ENCODE measurements around the gene ATXN7L1. TPM values are rescaled to one million over a fixed set of nuclear protein-coding genes. Genes with fewer than 3 reads are reported as not detected.
A peak's percentile ranks its signal among the peaks of the same experiment; 100 is the strongest.

Gene ATXN7L1
- total RNA-seq, 1 experiment from 2014 or later = 24.3 TPM

DNA sequence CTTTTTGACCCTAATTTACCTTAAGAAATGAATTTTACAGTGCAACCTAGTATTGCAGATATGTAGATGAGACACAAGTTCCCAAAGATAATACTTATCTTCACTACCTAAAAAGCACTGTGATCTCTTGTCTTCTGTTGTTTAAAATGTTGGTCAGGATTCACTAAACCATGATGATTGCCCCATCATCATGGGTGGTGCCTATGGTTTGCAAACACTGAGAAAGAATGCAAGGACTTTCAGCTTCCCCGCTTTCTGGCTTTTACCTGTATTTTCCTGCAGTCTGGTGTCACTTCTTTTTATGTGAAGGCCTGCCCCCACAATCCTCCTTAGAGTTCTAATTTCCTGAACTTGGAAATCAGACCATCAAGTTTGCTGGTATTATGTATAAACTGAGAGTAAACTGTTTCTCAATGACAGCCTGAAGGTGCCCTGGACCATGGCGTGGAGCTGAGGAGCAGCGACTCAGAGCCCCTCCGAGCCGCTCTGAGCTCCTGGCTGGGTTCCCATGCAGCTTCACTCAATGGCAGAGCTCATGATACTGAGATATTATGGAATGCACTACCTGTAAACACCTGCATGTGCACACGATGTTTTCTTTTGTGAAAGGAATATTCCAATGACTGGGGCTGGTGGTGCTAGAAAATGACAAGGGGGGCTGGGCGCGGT lies 176.7 kb downstream of the ATXN7L1 start:
- TF ChIP-seq, protein P1, sequence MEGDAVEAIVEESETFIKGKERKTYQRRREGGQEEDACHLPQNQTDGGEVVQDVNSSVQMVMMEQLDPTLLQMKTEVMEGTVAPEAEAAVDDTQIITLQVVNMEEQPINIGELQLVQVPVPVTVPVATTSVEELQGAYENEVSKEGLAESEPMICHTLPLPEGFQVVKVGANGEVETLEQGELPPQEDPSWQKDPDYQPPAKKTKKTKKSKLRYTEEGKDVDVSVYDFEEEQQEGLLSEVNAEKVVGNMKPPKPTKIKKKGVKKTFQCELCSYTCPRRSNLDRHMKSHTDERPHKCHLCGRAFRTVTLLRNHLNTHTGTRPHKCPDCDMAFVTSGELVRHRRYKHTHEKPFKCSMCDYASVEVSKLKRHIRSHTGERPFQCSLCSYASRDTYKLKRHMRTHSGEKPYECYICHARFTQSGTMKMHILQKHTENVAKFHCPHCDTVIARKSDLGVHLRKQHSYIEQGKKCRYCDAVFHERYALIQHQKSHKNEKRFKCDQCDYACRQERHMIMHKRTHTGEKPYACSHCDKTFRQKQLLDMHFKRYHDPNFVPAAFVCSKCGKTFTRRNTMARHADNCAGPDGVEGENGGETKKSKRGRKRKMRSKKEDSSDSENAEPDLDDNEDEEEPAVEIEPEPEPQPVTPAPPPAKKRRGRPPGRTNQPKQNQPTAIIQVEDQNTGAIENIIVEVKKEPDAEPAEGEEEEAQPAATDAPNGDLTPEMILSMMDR (conservative IDR thresholded peaks at IDR 0.05) = no peak
- Histone ChIP-seq H3K79me1 (ENCODE audit: insufficient read depth, low read depth, low read length, poor library complexity, severe bottlenecking) (no peaks in the 10 kb centered on the region), H3K79me2 (ENCODE audit: insufficient read depth, low read length) (no peaks in the 10 kb centered on the region), H3K14ac (ENCODE audit: insufficient read depth, low read length) (no peak overlapping the region), H3K4ac (ENCODE audit: low read depth, low read length) (no peak overlapping the region), H3K4me1 (ENCODE audit: insufficient read depth, low read length) (peaks cover 24% of the 10 kb centered on the region), H2AFZ (ENCODE audit: low read length) (no peak overlapping the region), H3T11ph (ENCODE audit: low read length) (no peak overlapping the region), H3K18ac (ENCODE audit: insufficient read length, low read depth, low read length) (peak overlapping the region; percentile 52), H2AK5ac (ENCODE audit: insufficient read length, low read length) (no peak overlapping the region), H2BK12ac (ENCODE audit: insufficient read length, low read depth, low read length) (no peak overlapping the region), H4K5ac (ENCODE audit: insufficient read length, low read depth, low read length) (no peak overlapping the region), H2BK5ac (ENCODE audit: insufficient read length, low read length) (no peak overlapping the region), H2BK20ac (ENCODE audit: low read depth, low read length, poor library complexity, severe bottlenecking) (no peak overlapping the region), H3K23me2 (ENCODE audit: insufficient read length, low read depth, low read length, poor library complexity, severe bottlenecking) (no peaks in the 10 kb centered on the region), H2BK120ac (ENCODE audit: low read depth, low read length, poor library complexity, severe bottlenecking) (no peak overlapping the region), H4K91ac (ENCODE audit: insufficient read length, low read depth, low read length) (no peak overlapping the region), H2BK15ac (ENCODE audit: low read depth, low read length) (no peak overlapping the region), H4K20me1 (ENCODE audit: control insufficient read depth, insufficient read depth, insufficient read length) (no peaks in the 10 kb centered on the region), H3K27ac (ENCODE audit: insufficient read length, low read depth, low read length) (no peak overlapping the region), H3K23ac (ENCODE audit: insufficient read length, low read depth, low read length) (no peak overlapping the region), H3K27me3 (ENCODE audit: insufficient read depth, low read length) (no peaks in the 10 kb centered on the region), H4K8ac (replicated peaks; ENCODE audit: insufficient read length, low read depth, low read length) (no peak overlapping the region), H3K9ac (ENCODE audit: extremely low read depth, insufficient read length, low read length) (no peak overlapping the region), H3K9me3 (ENCODE audit: control insufficient read depth, low read depth, low read length) (no peaks in the 10 kb centered on the region), H3K4me2 (ENCODE audit: insufficient read depth, insufficient read length, low read length) (no peak overlapping the region), H3K56ac (ENCODE audit: insufficient read length, low read depth, low read length) (no peak overlapping the region)
- DNase-seq = no peak
- H3K27me3 Mint-ChIP-seq (ENCODE audit: low read depth) = no peaks in the 10 kb centered on the region
- H3K4me1 Mint-ChIP-seq = peaks cover 55% of the 10 kb centered on the region in 2 experiments
- no peaks in the 10 kb centered on the region for H3K9me3 Mint-ChIP-seq
- peak overlapping the region in 2 of 3 experiments; percentile 26 to 29; a peak in 4 of 7 replicates for H3K27ac Mint-ChIP-seq
- no peak overlapping the region; a peak in 1 of 5 replicates for H3K4me3 Mint-ChIP-seq
- peaks cover 0 to 2% (median 2%) of the 10 kb centered on the region in 3 experiments; a peak in 3 of 7 replicates for H3K36me3 Mint-ChIP-seq (ENCODE audit: insufficient read depth in 1 of 3, low read depth in 3 of 3)
- no CpG with 5 or more reads among the region's 8 CpGs for WGBS (ENCODE audit: extremely low coverage, insufficient read length, low lambda C conversion rate)
